GM23248 (cell line): Measurements from ENCODE around the gene FBXL4. TPM values are rescaled to one million over a fixed set of nuclear protein-coding genes. Genes with fewer than 3 reads are reported as not detected.

Experiments
- DNase-seq: peaks from one replicate; pipeline ENCODE4 v3.0.0-alpha.2; 2015
- H2AFZ ChIP-seq: fragments of 200-600 bp; sonication (generic); 2 replicates; pipeline ENCODE4 v1.6.1; 2016; ENCODE audit warnings: antibody characterized with exemption
- H3F3A ChIP-seq: fragments of 200-600 bp; sonication (generic); 2 replicates; pipeline ENCODE4 v1.6.1; 2016; ENCODE audit warnings: mild to moderate bottlenecking, antibody characterized with exemption, mixed run types; ENCODE audit not compliant: insufficient read depth
- H3K27ac ChIP-seq: fragments of 200-600 bp; sonication (generic); 2 replicates; pipeline ENCODE4 v1.5.1; 2016; ENCODE audit warnings: mild to moderate bottlenecking
- H3K27me3 ChIP-seq: fragments of 200-600 bp; sonication (generic); replicated peaks from 2 replicates; pipeline ENCODE4 v1.6.1; 2016; ENCODE audit warnings: mild to moderate bottlenecking; ENCODE audit not compliant: insufficient read depth
- H3K36me3 ChIP-seq: fragments of 200-600 bp; sonication (generic); 2 replicates; pipeline ENCODE4 v1.6.1; 2016; ENCODE audit warnings: low read depth, mild to moderate bottlenecking
- H3K4me1 ChIP-seq: fragments of 200-600 bp; sonication (generic); 2 replicates; pipeline ENCODE4 v1.6.1; 2016; ENCODE audit warnings: mild to moderate bottlenecking; ENCODE audit not compliant: insufficient read depth
- H3K4me2 ChIP-seq: fragments of 200-600 bp; sonication (generic); one replicate; pipeline ENCODE4 v1.6.1; 2016; ENCODE audit warnings: mild to moderate bottlenecking; ENCODE audit not compliant: unreplicated experiment
- H3K4me3 ChIP-seq: fragments of 200-600 bp; sonication (generic); 2 replicates; pipeline ENCODE4 v1.5.1; 2016; ENCODE audit warnings: mild to moderate bottlenecking
- H3K79me2 ChIP-seq: fragments of 200-600 bp; sonication (generic); 2 replicates; pipeline ENCODE4 v1.6.1; 2016; ENCODE audit warnings: mild to moderate bottlenecking; ENCODE audit not compliant: insufficient read depth
- H3K9ac ChIP-seq: fragments of 200-600 bp; sonication (generic); 2 replicates; pipeline ENCODE4 v1.6.1; 2016; ENCODE audit warnings: mild to moderate bottlenecking
- H3K9me2 ChIP-seq: fragments of 200-600 bp; sonication (generic); 2 replicates; pipeline ENCODE4 v1.6.1; 2016; ENCODE audit warnings: mixed run types, mild to moderate bottlenecking, moderate library complexity; ENCODE audit not compliant: insufficient read depth
- H3K9me3 ChIP-seq: fragments of 200-600 bp; sonication (generic); one replicate; pipeline ENCODE4 v1.6.1; 2017; ENCODE audit warnings: low read depth
- H4K20me1 ChIP-seq: fragments of 200-600 bp; sonication (generic); 2 replicates; pipeline ENCODE4 v1.6.0; 2016; ENCODE audit not compliant: insufficient read depth
- EZH2 ChIP-seq: fragments of 200-600 bp; sonication (generic); IDR thresholded peaks from 2 replicates; pipeline ENCODE4 v1.6.1; 2018; ENCODE audit warnings: antibody characterized with exemption, mild to moderate bottlenecking; ENCODE audit not compliant: insufficient read depth, poor library complexity, severe bottlenecking
- EZH2phosphoT487 ChIP-seq: fragments of 200-600 bp; sonication (generic); IDR thresholded peaks from 2 replicates; pipeline ENCODE4 v1.6.1; 2018; ENCODE audit warnings: antibody characterized with exemption, moderate library complexity, mild to moderate bottlenecking, low read depth; ENCODE audit not compliant: insufficient read depth
- WGBS, 2 experiments: methylation state at CpG; one replicate each; pipeline ENCODE4 v1.1.6; 2015 to 2017; ENCODE audit warnings: low lambda C conversion rate in 2 of 2, low coverage in 1 of 2; ENCODE audit errors: missing lambda C conversion rate in 2 of 2; 5-methylcytosine and 5-hydroxymethylcytosine counted together
- in situ Hi-C: fragments of 300-500 bp; cut with MboI; formaldehyde crosslinking; loops from 2 replicates; pipeline ENCODE4 v1.15.0; 2020
- polyA plus RNA-seq: library from polyadenylated mRNA; unstranded; fragments of >200 nt; fragmentation: Nextera tagmentation; extraction: Ambion mirVana; gene quantifications from 2 replicates; pipeline ENCODE4 v1.2.1, GENCODE V29; 2016
- total RNA-seq: library from RNA; depleted of rRNA; stranded (reverse); fragments of >200 nt; shearing (Covaris generic); gene quantifications from 2 replicates; pipeline ENCODE4 v1.2.3, GENCODE V29; 2014

The FBXL4 gene
- total and polyA plus RNA-seq, 2 experiments from 2014 or later, result 11.3 to 15.1 TPM

GRCh38 chr6:98976674-98977385, 29.1 kb upstream of the FBXL4 start:
- H3K36me3 ChIP-seq, result no peaks in the 10 kb centered on the region
- no peak for DNase-seq
- no peaks in the 10 kb centered on the region for H4K20me1 ChIP-seq
- WGBS, 2 experiments, result 21 to 24% methylated on average over 4 of the region's 4 CpGs
- 0 out of 2 replicates have a peak, but pooled peaks cover 4% of the 10 kb centered on the region for H3K27me3 ChIP-seq
- H3K27ac ChIP-seq, result no peak overlapping the region
- no peaks in the 10 kb centered on the region for H3K9me2 ChIP-seq
- no peaks in the 10 kb centered on the region for H3K4me1 ChIP-seq
- in situ Hi-C loops, result no loop called here
- H3K4me2 ChIP-seq, result no peak overlapping the region
- no peaks in the 10 kb centered on the region for H3F3A ChIP-seq
- H3K4me3 ChIP-seq, result no peak overlapping the region
- H3K9me3 ChIP-seq, result no peaks in the 10 kb centered on the region
- H3K9ac ChIP-seq, result no peak overlapping the region
- H3K79me2 ChIP-seq, result no peaks in the 10 kb centered on the region
- H2AFZ ChIP-seq, result no peak overlapping the region
- TF ChIP-seq EZH2 (no peak), EZH2phosphoT487 (no peak)

- no peaks in the 10 kb centered on the region for H4K20me1 ChIP-seq
- H3K9me2 ChIP-seq, result no peaks in the 10 kb centered on the region
- no peak for DNase-seq
- no peak overlapping the region for H3K4me3 ChIP-seq
- 53 to 63% methylated on average over 2 of the region's 2 CpGs for WGBS, 2 experiments
- H3K9ac ChIP-seq, result no peak overlapping the region
- in situ Hi-C loops, result no loop called here
- no peak for TF ChIP-seq EZH2phosphoT487
- no peak for TF ChIP-seq EZH2
- H3K27me3 ChIP-seq, result 0 out of 2 replicates have a peak, but pooled peaks cover 4% of the 10 kb centered on the region
- no peak overlapping the region for H3K27ac ChIP-seq
- H3F3A ChIP-seq, result no peaks in the 10 kb centered on the region
- H3K4me1 ChIP-seq, result no peaks in the 10 kb centered on the region
- H2AFZ ChIP-seq, result no peak overlapping the region
- H3K9me3 ChIP-seq, result no peaks in the 10 kb centered on the region
- H3K79me2 ChIP-seq, result no peaks in the 10 kb centered on the region
- H3K4me2 ChIP-seq, result no peak overlapping the region
- no peaks in the 10 kb centered on the region for H3K36me3 ChIP-seq
Observed at GRCh38 chr6:98975421-98975820, 27.7 kb upstream of the FBXL4 start.

- 0 out of 2 replicates have a peak, but pooled peaks cover 4% of the 10 kb centered on the region for H3K27me3 ChIP-seq
- H3K4me2 ChIP-seq, result no peak overlapping the region
- in situ Hi-C loops, result no loop called here
- H3K27ac ChIP-seq, result no peak overlapping the region
- no peaks in the 10 kb centered on the region for H3K4me1 ChIP-seq
- no peaks in the 10 kb centered on the region for H3F3A ChIP-seq
- TF ChIP-seq EZH2phosphoT487 (no peak), EZH2 (no peak)
- H3K9me3 ChIP-seq, result no peaks in the 10 kb centered on the region
- H2AFZ ChIP-seq, result no peak overlapping the region
- H3K9me2 ChIP-seq, result no peaks in the 10 kb centered on the region
- H4K20me1 ChIP-seq, result no peaks in the 10 kb centered on the region
- H3K4me3 ChIP-seq, result no peak overlapping the region
- H3K79me2 ChIP-seq, result no peaks in the 10 kb centered on the region
- no peak for DNase-seq
- H3K9ac ChIP-seq, result no peak overlapping the region
- H3K36me3 ChIP-seq, result no peaks in the 10 kb centered on the region
Observed at GRCh38 chr6:98974309-98974708, 26.6 kb upstream of the FBXL4 start.

DNA sequence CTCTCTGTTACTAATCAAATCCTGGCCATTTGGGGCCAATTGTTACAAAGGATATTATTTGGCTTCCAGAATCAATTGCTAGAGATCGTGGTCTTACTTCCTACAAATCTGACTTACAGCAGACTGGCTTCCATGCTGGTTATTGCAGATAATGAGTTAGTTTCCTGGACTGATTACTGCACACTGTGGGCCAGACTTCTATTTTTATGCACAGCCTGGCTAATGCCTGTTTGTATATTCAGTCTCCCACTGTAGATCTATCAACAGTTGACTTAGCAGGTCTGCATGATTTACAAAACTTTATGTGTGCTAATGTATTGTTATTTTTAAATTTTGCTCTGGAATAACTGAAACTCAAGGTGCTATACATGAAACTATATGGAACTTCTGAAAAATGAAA, 25.8 kb upstream of the FBXL4 start:
- Histone ChIP-seq H3K9me2 (no peaks in the 10 kb centered on the region), H3K9ac (no peak overlapping the region), H3F3A (no peaks in the 10 kb centered on the region), H3K4me2 (no peak overlapping the region), H2AFZ (no peak overlapping the region), H4K20me1 (no peaks in the 10 kb centered on the region), H3K79me2 (no peaks in the 10 kb centered on the region), H3K27me3 (0 out of 2 replicates have a peak, but pooled peaks cover 4% of the 10 kb centered on the region), H3K4me1 (no peaks in the 10 kb centered on the region), H3K4me3 (no peak overlapping the region), H3K36me3 (no peaks in the 10 kb centered on the region), H3K9me3 (no peaks in the 10 kb centered on the region), H3K27ac (no peak overlapping the region)
- no peak for TF ChIP-seq EZH2phosphoT487
- TF ChIP-seq EZH2, result no peak
- WGBS, 2 experiments, result 12 to 29% methylated on average over 1 of the region's 1 CpG
- no peak for DNase-seq
- in situ Hi-C loops, result no loop called here

DNA sequence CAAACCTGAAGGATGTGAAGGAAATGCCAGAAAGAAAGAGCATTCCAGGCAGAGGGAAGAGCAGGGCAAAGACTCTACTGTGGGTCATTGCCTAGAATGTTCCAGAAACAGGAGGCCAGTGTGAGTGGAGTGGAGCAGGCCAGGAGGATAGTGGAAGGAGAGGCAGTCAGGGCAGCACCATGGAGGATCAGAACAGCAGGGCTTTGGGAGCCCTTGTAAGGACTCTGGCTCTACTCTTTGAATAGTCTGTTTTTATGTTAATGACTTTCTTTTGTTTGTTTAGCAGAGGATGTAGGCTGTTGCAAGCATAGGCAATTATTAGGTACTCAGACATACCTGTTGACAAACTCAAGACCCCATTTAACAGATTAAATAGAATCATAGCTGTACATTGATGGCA, 23.6 kb upstream of the FBXL4 start:
- H3K4me1 ChIP-seq, result no peaks in the 10 kb centered on the region
- H4K20me1 ChIP-seq, result no peaks in the 10 kb centered on the region
- no peaks in the 10 kb centered on the region for H3F3A ChIP-seq
- no peaks in the 10 kb centered on the region for H3K36me3 ChIP-seq
- no peaks in the 10 kb centered on the region for H3K9me2 ChIP-seq
- DNase-seq, result no peak
- no peaks in the 10 kb centered on the region for H3K27me3 ChIP-seq
- no peak overlapping the region for H2AFZ ChIP-seq
- H3K9ac ChIP-seq, result no peak overlapping the region
- H3K9me3 ChIP-seq, result no peaks in the 10 kb centered on the region
- no peak overlapping the region for H3K4me2 ChIP-seq
- H3K4me3 ChIP-seq, result no peak overlapping the region
- in situ Hi-C loops, result no loop called here
- H3K79me2 ChIP-seq, result no peaks in the 10 kb centered on the region
- no peak for TF ChIP-seq EZH2phosphoT487
- no peak for TF ChIP-seq EZH2
- H3K27ac ChIP-seq, result no peak overlapping the region
